WTC11 (cell line): ENCODE measurements around the gene FRMD5.

Experiments used
- NR1H2 ChIP-seq: sonication (generic); formaldehyde crosslinking; IDR thresholded peaks from 2 replicates; pipeline ENCODE4 v1.9.0; 2021; ENCODE audit warnings: mild to moderate bottlenecking, moderate library complexity, missing genetic modification reagents
- SP1 ChIP-seq: sonication (generic); formaldehyde crosslinking; conservative IDR thresholded peaks from 2 replicates; pipeline ENCODE4 v1.8.1; 2022; ENCODE audit warnings: missing genetic modification reagents
- TEAD4 ChIP-seq: sonication (generic); formaldehyde crosslinking; IDR thresholded peaks from 2 replicates; pipeline ENCODE4 v1.8.0; 2022; ENCODE audit warnings: mild to moderate bottlenecking, missing genetic modification reagents
- ZNF416 ChIP-seq: fragments of 250-450 bp; sonication (Bioruptor Pico); IDR thresholded peaks from 2 replicates; pipeline ENCODE4 v1.9.0; 2021; ENCODE audit warnings: mild to moderate bottlenecking, inconsistent platforms
- ZNF532 ChIP-seq: fragments of 250-450 bp; sonication (Bioruptor Pico); IDR thresholded peaks from 2 replicates; pipeline ENCODE4 v1.9.0; 2021; ENCODE audit warnings: mild to moderate bottlenecking, borderline replicate concordance
- TF ChIP-seq, protein P1 (sequence below): sonication (generic); formaldehyde crosslinking; IDR thresholded peaks from 2 replicates; pipeline ENCODE4 v1.8.0; 2022; ENCODE audit warnings: mild to moderate bottlenecking, missing genetic modification reagents
- TF ChIP-seq, protein P2 (sequence below): fragments of 200-600 bp; IDR thresholded peaks from 2 replicates; pipeline ENCODE4 v1.8.0; 2022; ENCODE audit warnings: antibody characterized with exemption
- TF ChIP-seq, protein P3 (sequence below): sonication (generic); formaldehyde crosslinking; IDR thresholded peaks from 2 replicates; pipeline ENCODE4 v1.8.1; 2023; ENCODE audit warnings: mild to moderate bottlenecking, missing genetic modification reagents, moderate library complexity
- TF ChIP-seq, protein P4 (sequence below): sonication (generic); formaldehyde crosslinking; IDR thresholded peaks from 2 replicates; pipeline ENCODE4 v1.8.0; 2023; ENCODE audit warnings: mild to moderate bottlenecking, missing genetic modification reagents
- TF ChIP-seq, protein P5 (sequence below): sonication (generic); formaldehyde crosslinking; IDR thresholded peaks from 2 replicates; pipeline ENCODE4 v1.8.1; 2022; ENCODE audit warnings: low read depth, missing genetic modification reagents, borderline replicate concordance
- TF ChIP-seq, protein P6 (sequence below): sonication (generic); formaldehyde crosslinking; IDR thresholded peaks from 2 replicates; pipeline ENCODE4 v1.8.0; 2022; ENCODE audit warnings: mild to moderate bottlenecking, missing genetic modification reagents

DNA sequence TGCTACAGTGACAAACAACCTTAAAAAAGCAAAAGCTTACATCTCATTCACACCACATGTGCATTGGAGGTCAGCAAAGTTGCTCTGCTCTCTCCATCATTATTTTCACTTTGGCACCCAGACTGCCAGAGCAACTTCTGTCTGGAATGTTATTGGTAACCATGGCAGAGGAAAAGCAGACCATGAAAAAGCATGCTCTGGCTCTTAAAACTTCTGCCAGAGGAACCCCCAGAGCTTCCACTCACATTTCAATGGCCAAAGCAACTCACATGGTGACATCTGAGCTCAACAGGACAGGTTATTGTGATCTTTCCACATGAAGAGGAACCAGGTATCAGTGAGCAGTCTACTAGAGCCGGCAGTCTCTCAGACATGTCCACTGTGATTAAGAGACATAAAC, 21.9 kb upstream of the FRMD5 start:
- no peak for TF ChIP-seq NR1H2
- TF ChIP-seq, protein P1, sequence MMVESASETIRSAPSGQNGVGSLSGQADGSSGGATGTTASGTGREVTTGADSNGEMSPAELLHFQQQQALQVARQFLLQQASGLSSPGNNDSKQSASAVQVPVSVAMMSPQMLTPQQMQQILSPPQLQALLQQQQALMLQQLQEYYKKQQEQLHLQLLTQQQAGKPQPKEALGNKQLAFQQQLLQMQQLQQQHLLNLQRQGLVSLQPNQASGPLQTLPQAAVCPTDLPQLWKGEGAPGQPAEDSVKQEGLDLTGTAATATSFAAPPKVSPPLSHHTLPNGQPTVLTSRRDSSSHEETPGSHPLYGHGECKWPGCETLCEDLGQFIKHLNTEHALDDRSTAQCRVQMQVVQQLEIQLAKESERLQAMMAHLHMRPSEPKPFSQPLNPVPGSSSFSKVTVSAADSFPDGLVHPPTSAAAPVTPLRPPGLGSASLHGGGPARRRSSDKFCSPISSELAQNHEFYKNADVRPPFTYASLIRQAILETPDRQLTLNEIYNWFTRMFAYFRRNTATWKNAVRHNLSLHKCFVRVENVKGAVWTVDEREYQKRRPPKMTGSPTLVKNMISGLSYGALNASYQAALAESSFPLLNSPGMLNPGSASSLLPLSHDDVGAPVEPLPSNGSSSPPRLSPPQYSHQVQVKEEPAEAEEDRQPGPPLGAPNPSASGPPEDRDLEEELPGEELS (CRISPR knock-in tag) = no peak
- TF ChIP-seq, protein P2, sequence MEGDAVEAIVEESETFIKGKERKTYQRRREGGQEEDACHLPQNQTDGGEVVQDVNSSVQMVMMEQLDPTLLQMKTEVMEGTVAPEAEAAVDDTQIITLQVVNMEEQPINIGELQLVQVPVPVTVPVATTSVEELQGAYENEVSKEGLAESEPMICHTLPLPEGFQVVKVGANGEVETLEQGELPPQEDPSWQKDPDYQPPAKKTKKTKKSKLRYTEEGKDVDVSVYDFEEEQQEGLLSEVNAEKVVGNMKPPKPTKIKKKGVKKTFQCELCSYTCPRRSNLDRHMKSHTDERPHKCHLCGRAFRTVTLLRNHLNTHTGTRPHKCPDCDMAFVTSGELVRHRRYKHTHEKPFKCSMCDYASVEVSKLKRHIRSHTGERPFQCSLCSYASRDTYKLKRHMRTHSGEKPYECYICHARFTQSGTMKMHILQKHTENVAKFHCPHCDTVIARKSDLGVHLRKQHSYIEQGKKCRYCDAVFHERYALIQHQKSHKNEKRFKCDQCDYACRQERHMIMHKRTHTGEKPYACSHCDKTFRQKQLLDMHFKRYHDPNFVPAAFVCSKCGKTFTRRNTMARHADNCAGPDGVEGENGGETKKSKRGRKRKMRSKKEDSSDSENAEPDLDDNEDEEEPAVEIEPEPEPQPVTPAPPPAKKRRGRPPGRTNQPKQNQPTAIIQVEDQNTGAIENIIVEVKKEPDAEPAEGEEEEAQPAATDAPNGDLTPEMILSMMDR = no peak
- no peak for TF ChIP-seq SP1 (CRISPR knock-in tag)
- TF ChIP-seq, protein P3, sequence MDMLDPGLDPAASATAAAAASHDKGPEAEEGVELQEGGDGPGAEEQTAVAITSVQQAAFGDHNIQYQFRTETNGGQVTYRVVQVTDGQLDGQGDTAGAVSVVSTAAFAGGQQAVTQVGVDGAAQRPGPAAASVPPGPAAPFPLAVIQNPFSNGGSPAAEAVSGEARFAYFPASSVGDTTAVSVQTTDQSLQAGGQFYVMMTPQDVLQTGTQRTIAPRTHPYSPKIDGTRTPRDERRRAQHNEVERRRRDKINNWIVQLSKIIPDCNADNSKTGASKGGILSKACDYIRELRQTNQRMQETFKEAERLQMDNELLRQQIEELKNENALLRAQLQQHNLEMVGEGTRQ (CRISPR knock-in tag) = no peak
- no peak for TF ChIP-seq ZNF532 (CRISPR knock-in tag)
- TF ChIP-seq, protein P4, sequence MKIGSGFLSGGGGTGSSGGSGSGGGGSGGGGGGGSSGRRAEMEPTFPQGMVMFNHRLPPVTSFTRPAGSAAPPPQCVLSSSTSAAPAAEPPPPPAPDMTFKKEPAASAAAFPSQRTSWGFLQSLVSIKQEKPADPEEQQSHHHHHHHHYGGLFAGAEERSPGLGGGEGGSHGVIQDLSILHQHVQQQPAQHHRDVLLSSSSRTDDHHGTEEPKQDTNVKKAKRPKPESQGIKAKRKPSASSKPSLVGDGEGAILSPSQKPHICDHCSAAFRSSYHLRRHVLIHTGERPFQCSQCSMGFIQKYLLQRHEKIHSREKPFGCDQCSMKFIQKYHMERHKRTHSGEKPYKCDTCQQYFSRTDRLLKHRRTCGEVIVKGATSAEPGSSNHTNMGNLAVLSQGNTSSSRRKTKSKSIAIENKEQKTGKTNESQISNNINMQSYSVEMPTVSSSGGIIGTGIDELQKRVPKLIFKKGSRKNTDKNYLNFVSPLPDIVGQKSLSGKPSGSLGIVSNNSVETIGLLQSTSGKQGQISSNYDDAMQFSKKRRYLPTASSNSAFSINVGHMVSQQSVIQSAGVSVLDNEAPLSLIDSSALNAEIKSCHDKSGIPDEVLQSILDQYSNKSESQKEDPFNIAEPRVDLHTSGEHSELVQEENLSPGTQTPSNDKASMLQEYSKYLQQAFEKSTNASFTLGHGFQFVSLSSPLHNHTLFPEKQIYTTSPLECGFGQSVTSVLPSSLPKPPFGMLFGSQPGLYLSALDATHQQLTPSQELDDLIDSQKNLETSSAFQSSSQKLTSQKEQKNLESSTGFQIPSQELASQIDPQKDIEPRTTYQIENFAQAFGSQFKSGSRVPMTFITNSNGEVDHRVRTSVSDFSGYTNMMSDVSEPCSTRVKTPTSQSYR = no peak
- TF ChIP-seq, protein P5, sequence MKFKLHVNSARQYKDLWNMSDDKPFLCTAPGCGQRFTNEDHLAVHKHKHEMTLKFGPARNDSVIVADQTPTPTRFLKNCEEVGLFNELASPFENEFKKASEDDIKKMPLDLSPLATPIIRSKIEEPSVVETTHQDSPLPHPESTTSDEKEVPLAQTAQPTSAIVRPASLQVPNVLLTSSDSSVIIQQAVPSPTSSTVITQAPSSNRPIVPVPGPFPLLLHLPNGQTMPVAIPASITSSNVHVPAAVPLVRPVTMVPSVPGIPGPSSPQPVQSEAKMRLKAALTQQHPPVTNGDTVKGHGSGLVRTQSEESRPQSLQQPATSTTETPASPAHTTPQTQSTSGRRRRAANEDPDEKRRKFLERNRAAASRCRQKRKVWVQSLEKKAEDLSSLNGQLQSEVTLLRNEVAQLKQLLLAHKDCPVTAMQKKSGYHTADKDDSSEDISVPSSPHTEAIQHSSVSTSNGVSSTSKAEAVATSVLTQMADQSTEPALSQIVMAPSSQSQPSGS (CRISPR knock-in tag) = no peak
- TF ChIP-seq ZNF416 (CRISPR knock-in tag) = no peak
- no peak for TF ChIP-seq TEAD4
- TF ChIP-seq, protein P6, sequence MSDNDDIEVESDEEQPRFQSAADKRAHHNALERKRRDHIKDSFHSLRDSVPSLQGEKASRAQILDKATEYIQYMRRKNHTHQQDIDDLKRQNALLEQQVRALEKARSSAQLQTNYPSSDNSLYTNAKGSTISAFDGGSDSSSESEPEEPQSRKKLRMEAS (CRISPR knock-in tag) = no peak
